KMS-11 (cell line): ENCODE data around the gene FOXP1.

ENCODE experiments used
- H2AFZ ChIP-seq: fragments of 200-600 bp; sonication (generic); 2 replicates; pipeline ENCODE4 v1.6.1; 2016; ENCODE audit warnings: antibody characterized with exemption, mixed run types, low read depth
- H3K27ac ChIP-seq: fragments of 200-600 bp; sonication (generic); 2 replicates; pipeline ENCODE4 v1.6.1; 2016; ENCODE audit warnings: mild to moderate bottlenecking, mixed run types
- H3K27me3 ChIP-seq: fragments of 200-600 bp; sonication (generic); 2 replicates; pipeline ENCODE4 v1.6.1; 2017; ENCODE audit warnings: mild to moderate bottlenecking, low read depth, mixed run types, moderate library complexity; ENCODE audit not compliant: insufficient read depth
- H3K36me3 ChIP-seq: fragments of 200-600 bp; sonication (generic); 2 replicates; pipeline ENCODE4 v1.6.1; 2017; ENCODE audit warnings: mild to moderate bottlenecking, mixed run types; ENCODE audit not compliant: insufficient read depth
- H3K4me1 ChIP-seq: fragments of 200-600 bp; sonication (generic); 2 replicates; pipeline ENCODE4 v1.6.1; 2016; ENCODE audit warnings: mild to moderate bottlenecking, low read depth, mixed run types; ENCODE audit not compliant: poor library complexity, severe bottlenecking
- H3K4me2 ChIP-seq: fragments of 200-600 bp; sonication (generic); 2 replicates; pipeline ENCODE4 v1.7.0; 2016; ENCODE audit warnings: mild to moderate bottlenecking, mixed run types
- H3K4me3 ChIP-seq: fragments of 200-600 bp; sonication (generic); IDR thresholded peaks from 2 replicates; pipeline ENCODE4 v1.6.1; 2017; ENCODE audit warnings: low read depth, low read length, mixed read lengths; ENCODE audit not compliant: insufficient read depth
- H3K79me2 ChIP-seq: fragments of 200-600 bp; sonication (generic); 2 replicates; pipeline ENCODE4 v1.6.1; 2016; ENCODE audit warnings: low read depth, mixed run types; ENCODE audit not compliant: insufficient read depth
- H3K9ac ChIP-seq: fragments of 200-600 bp; sonication (generic); 2 replicates; pipeline ENCODE4 v1.6.1; 2016; ENCODE audit warnings: mild to moderate bottlenecking, mixed run types
- H4K20me1 ChIP-seq: fragments of 200-600 bp; sonication (generic); 2 replicates; pipeline ENCODE4 v1.6.1; 2016; ENCODE audit warnings: mild to moderate bottlenecking, mixed run types; ENCODE audit not compliant: insufficient read depth
- CTCF ChIP-seq: fragments of 200-600 bp; sonication (generic); conservative IDR thresholded peaks from 2 replicates; pipeline ENCODE4 v1.6.1; 2017; ENCODE audit warnings: low read depth, mild to moderate bottlenecking, antibody characterized with exemption, low read length, moderate library complexity, mixed read lengths

FOXP1 gene

GRCh38 chr3:71453319-71453718 is 130.2 kb downstream of the FOXP1 start:
- Histone ChIP-seq H3K4me1 (peaks cover 28% of the 10 kb centered on the region), H3K4me3 (no peak overlapping the region), H3K79me2 (no peaks in the 10 kb centered on the region), H3K36me3 (no peaks in the 10 kb centered on the region), H3K27ac (no peak overlapping the region), H3K4me2 (no peak overlapping the region), H3K27me3 (no peaks in the 10 kb centered on the region), H4K20me1 (no peaks in the 10 kb centered on the region), H2AFZ (no peak overlapping the region), H3K9ac (no peak overlapping the region)
- TF ChIP-seq CTCF = no peak

GRCh38 chr3:71451812-71452211 is 131.7 kb downstream of the FOXP1 start:
- no peaks in the 10 kb centered on the region for H3K27me3 ChIP-seq
- H3K9ac ChIP-seq = no peak overlapping the region
- H3K27ac ChIP-seq = no peak overlapping the region
- no peak overlapping the region for H3K4me2 ChIP-seq
- no peaks in the 10 kb centered on the region for H4K20me1 ChIP-seq
- TF ChIP-seq CTCF = no peak
- H3K36me3 ChIP-seq = no peaks in the 10 kb centered on the region
- no peak overlapping the region for H3K4me3 ChIP-seq
- H2AFZ ChIP-seq = no peak overlapping the region
- peaks cover 28% of the 10 kb centered on the region for H3K4me1 ChIP-seq
- H3K79me2 ChIP-seq = no peaks in the 10 kb centered on the region

GRCh38 chr3:71451060-71451459 is 132.5 kb downstream of the FOXP1 start:
- Histone ChIP-seq H3K27ac (no peak overlapping the region), H3K27me3 (no peaks in the 10 kb centered on the region), H3K4me2 (no peak overlapping the region), H4K20me1 (no peaks in the 10 kb centered on the region), H2AFZ (no peak overlapping the region), H3K79me2 (no peaks in the 10 kb centered on the region), H3K4me1 (peaks cover 28% of the 10 kb centered on the region), H3K4me3 (no peak overlapping the region), H3K36me3 (no peaks in the 10 kb centered on the region), H3K9ac (no peak overlapping the region)
- no peak for TF ChIP-seq CTCF

GRCh38 chr3:71450162-71450561 is 133.4 kb downstream of the FOXP1 start:
- Histone ChIP-seq H3K79me2 (no peaks in the 10 kb centered on the region), H3K4me3 (no peak overlapping the region), H3K27me3 (no peaks in the 10 kb centered on the region), H2AFZ (no peak overlapping the region), H3K27ac (no peak overlapping the region), H4K20me1 (no peaks in the 10 kb centered on the region), H3K4me2 (no peak overlapping the region), H3K36me3 (no peaks in the 10 kb centered on the region), H3K4me1 (peaks cover 28% of the 10 kb centered on the region), H3K9ac (no peak overlapping the region)
- no peak for TF ChIP-seq CTCF
